NCI-H187 treated with DMSO at 0.1 percent for 48 hours (cell line): ENCODE results near the gene TMEM231.

Experiments
- DNase-seq: peaks from one replicate; lab custom pipeline; 2025; lab: John Stamatoyannopoulos, UW

Gene TMEM231

GRCh38 chr16:75488322-75488721 is 67.7 kb downstream of the TMEM231 start:
- DNase-seq, result no peak
